22Rv1 (cell line): ENCODE results near the gene TRAM2.

Experiments used
- CTCF ChIP-seq: fragments of 450-650 bp; IDR thresholded peaks from 2 replicates; pipeline ENCODE4 v1.5.1; 2017; ENCODE audit warnings: mild to moderate bottlenecking
- ZFX ChIP-seq: fragments of 450-650 bp; IDR thresholded peaks from 2 replicates; pipeline ENCODE4 v1.6.1; 2017; ENCODE audit warnings: antibody characterized with exemption, borderline replicate concordance

GRCh38 chr6:52620906-52621190, 44.0 kb upstream of the TRAM2 start:
- TF ChIP-seq CTCF = no peak
- no peak for TF ChIP-seq ZFX
